ENCODE results near the gene RNF180.
"Not testable (repeated sequence)": the region's sequence is repeated elsewhere in the genome, so short reads cannot be mapped to it uniquely, and the experiment has no call there.

The RNF180 gene

DNA sequence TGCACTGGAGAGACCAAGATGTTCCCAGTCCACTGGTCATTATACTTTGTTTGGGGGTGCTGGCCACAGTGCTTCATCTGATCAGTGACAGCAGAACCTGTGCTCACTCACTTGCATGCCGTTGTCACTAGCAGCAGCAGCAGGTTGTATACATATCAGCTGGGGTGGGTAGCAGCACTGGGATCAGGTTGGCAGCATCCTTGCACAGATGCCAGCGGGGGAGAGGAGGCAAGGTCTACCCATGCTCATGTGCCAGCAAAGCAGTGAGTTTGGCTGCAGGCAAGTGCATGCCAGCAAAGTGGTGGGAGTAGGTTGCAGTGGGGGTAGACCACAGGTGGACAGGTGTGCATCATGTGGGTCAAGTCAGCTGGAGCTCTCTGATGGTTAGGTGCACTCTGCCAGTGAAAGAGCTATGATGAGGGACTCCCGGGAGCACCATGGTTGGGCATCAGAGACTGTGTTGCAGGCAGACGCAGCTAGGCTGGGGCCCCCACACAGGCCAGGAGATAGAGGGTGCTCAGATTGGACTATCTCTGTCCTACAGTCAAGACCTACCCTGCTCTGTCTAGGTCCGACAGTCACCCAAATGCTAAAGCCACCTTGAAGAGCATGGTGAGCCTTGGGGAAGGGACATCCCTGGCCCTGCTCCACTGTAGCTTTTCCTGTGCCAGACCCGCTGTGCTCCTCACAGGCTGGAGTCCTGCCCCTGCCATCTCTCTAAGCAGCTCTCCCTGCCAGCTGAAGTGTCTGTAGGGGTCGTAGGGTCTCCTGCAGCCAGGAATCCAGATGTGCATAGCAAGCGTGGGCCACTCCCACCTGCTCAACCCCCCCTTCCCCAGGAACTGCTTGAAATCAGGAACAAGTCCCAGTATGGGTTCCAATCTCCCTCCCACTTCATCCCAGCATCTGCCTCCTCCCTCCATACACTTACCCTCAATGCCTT is 119.8 kb downstream of the RNF180 start:
- Histone ChIP-seq H3K27ac (no peak overlapping the region), H3K9me3 (ENCODE audit: control insufficient read depth, low read length) (no peaks in the 10 kb centered on the region), H3K27me3 (ENCODE audit: control insufficient read depth, insufficient read depth, low read length) (no peaks in the 10 kb centered on the region), H3K4me1 (no peaks in the 10 kb centered on the region), H3K79me2 (peaks cover 39% of the 10 kb centered on the region), H2AFZ (no peak overlapping the region), H3K36me3 (ENCODE audit: control insufficient read depth, insufficient read depth, low read length) (no peaks in the 10 kb centered on the region), H3K4me2 (ENCODE audit: low read length) (no peak overlapping the region), H3K4me3 (ENCODE audit: low read depth, low read length) (no peak overlapping the region), H3K9ac (no peak overlapping the region)
- TF ChIP-seq, protein P1, sequence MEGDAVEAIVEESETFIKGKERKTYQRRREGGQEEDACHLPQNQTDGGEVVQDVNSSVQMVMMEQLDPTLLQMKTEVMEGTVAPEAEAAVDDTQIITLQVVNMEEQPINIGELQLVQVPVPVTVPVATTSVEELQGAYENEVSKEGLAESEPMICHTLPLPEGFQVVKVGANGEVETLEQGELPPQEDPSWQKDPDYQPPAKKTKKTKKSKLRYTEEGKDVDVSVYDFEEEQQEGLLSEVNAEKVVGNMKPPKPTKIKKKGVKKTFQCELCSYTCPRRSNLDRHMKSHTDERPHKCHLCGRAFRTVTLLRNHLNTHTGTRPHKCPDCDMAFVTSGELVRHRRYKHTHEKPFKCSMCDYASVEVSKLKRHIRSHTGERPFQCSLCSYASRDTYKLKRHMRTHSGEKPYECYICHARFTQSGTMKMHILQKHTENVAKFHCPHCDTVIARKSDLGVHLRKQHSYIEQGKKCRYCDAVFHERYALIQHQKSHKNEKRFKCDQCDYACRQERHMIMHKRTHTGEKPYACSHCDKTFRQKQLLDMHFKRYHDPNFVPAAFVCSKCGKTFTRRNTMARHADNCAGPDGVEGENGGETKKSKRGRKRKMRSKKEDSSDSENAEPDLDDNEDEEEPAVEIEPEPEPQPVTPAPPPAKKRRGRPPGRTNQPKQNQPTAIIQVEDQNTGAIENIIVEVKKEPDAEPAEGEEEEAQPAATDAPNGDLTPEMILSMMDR (IDR thresholded peaks at IDR 0.05) = no peak

DNA sequence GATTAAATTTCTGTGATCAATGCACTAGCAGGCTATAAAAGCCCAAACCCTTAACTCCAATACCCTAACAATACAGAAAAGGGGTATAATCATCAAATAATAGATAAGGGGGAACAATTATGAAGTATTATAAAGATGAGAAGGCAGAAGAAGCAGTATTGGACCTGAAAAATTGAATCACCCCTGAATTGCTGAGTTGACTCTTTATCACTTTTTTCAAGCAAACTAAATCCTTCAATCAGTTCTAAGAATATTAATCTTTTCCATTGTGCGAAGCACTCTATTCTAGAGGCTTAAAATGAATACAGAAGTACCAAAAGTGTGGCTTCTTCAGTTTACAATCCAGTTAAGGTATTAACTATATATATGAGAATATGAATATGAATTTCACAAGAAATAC is 120.7 kb downstream of the RNF180 start:
- Histone ChIP-seq H3K27me3 (ENCODE audit: control insufficient read depth, insufficient read depth, low read length) (no peaks in the 10 kb centered on the region), H3K9ac (no peak overlapping the region), H2AFZ (no peak overlapping the region), H3K4me1 (no peaks in the 10 kb centered on the region), H3K79me2 (peaks cover 35% of the 10 kb centered on the region), H3K36me3 (ENCODE audit: control insufficient read depth, insufficient read depth, low read length) (no peaks in the 10 kb centered on the region), H3K27ac (no peak overlapping the region), H3K4me2 (ENCODE audit: low read length) (no peak overlapping the region), H3K9me3 (ENCODE audit: control insufficient read depth, low read length) (no peaks in the 10 kb centered on the region), H3K4me3 (ENCODE audit: low read depth, low read length) (no peak overlapping the region)
- TF ChIP-seq, protein P1 (IDR thresholded peaks at IDR 0.05) = no peak

DNA sequence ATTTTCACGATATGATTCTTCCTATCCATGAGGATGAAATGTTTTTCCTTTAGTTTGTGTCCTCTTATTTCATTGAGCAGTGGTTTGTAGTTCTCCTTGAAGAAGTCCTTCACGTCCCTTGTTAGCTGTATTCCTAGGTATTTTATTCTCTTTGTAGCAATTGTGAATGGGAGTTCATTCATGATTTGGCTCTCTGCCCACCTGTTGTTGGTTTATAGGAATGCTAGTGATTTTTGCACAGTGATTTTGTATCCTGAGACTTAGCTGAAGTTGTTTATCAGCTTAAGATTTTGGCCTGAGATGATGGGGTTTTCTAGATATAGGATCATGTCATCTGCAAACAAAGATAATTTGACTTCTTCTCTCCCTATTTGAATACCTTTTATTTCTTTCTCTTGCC is 122.9 kb downstream of the RNF180 start:
- H3K27me3 ChIP-seq (ENCODE audit: control insufficient read depth, insufficient read depth, low read length); H2AFZ ChIP-seq; H3K4me2 ChIP-seq (ENCODE audit: low read length): not testable (repeated sequence)

DNA sequence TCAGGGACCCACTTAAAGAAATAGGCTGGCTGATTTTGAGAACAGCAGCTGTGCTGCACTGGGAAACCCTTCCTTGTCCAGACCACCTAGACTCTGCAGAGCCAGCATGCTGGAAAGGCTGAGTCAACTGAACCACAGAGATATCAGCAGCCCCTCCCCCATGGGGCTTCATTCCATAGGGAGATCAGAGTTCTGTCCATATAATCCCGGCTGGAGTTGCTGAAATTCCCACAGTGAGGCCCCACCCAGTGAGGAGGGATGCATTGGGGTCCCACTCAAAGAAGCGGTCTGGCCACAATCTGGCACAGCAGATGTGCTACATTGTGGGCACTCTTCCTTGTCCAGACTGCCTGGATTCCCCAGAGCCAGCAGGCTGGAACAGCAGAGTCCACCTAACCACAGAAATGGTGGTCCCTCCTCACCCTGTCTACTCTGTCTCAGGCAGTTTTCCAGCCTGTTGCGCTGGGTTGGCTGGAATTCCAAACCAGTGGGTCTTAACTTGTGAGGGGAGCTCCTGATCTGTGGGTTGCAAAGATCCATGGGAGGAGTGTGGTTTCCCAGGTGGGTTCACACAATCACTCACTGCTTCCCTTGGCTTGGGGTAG is 127.1 kb downstream of the RNF180 start:
- Histone ChIP-seq H3K79me2 (peaks cover 23% of the 10 kb centered on the region), H3K4me1 (no peaks in the 10 kb centered on the region), H3K4me3 (ENCODE audit: low read depth, low read length) (no peak overlapping the region), H3K4me2 (ENCODE audit: low read length) (no peak overlapping the region), H2AFZ (no peak overlapping the region), H3K27me3 (ENCODE audit: control insufficient read depth, insufficient read depth, low read length) (no peaks in the 10 kb centered on the region), H3K9ac (no peak overlapping the region), H3K36me3 (ENCODE audit: control insufficient read depth, insufficient read depth, low read length) (no peaks in the 10 kb centered on the region), H3K27ac (no peak overlapping the region), H3K9me3 (ENCODE audit: control insufficient read depth, low read length) (no peaks in the 10 kb centered on the region)
- TF ChIP-seq, protein P1 (IDR thresholded peaks at IDR 0.05) = no peak

More for the DNA sequence above, 122.9 kb downstream of the RNF180 start:
- not testable (repeated sequence) for H3K27ac ChIP-seq; H3K36me3 ChIP-seq (ENCODE audit: control insufficient read depth, insufficient read depth, low read length); H3K4me1 ChIP-seq; H3K9ac ChIP-seq; H3K9me3 ChIP-seq (ENCODE audit: control insufficient read depth, low read length); H3K4me3 ChIP-seq (ENCODE audit: low read depth, low read length)
- peaks cover 38% of the 10 kb centered on the region for H3K79me2 ChIP-seq

DNA sequence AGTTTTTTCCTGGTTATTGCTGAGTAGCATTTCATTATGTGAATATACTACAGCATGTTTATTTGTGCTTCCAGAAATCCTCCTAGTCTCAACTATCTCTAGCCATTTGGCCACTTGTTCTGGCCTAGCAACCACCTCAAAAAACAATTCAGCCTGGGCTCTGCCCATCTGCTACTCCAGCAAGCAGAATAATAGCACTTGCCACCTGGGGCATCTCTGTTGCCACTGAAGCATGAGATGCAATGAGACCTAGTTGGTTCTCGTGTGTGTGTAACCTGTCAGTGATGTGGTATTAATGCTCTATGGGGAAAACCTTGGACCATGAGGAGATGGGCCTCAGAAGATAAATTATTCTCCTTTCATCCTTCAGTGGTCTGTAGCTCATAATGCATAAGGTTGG is 129.5 kb downstream of the RNF180 start:
- Histone ChIP-seq H3K27ac (no peak overlapping the region), H3K4me2 (ENCODE audit: low read length) (no peak overlapping the region), H3K4me1 (no peaks in the 10 kb centered on the region), H3K79me2 (peaks cover 22% of the 10 kb centered on the region), H3K9ac (no peak overlapping the region), H3K9me3 (ENCODE audit: control insufficient read depth, low read length) (no peaks in the 10 kb centered on the region), H3K27me3 (ENCODE audit: control insufficient read depth, insufficient read depth, low read length) (no peaks in the 10 kb centered on the region), H2AFZ (no peak overlapping the region), H3K36me3 (ENCODE audit: control insufficient read depth, insufficient read depth, low read length) (no peaks in the 10 kb centered on the region), H3K4me3 (ENCODE audit: low read depth, low read length) (no peak overlapping the region)
- TF ChIP-seq, protein P1 (IDR thresholded peaks at IDR 0.05) = no peak

All from parathyroid adenoma (tissue), 2 donors.